Neural cell (in vitro differentiated cells): Measurements from ENCODE around the gene EFCAB7.

Experiments
- EP300 ChIP-seq: fragments of 450-650 bp; conservative IDR thresholded peaks from 2 replicates; pipeline ENCODE4 v1.6.1; 2014; ENCODE audit warnings: antibody characterized with exemption, mild to moderate bottlenecking, moderate library complexity; ENCODE audit not compliant: poor library complexity, severe bottlenecking
- EZH2 ChIP-seq: fragments of 200-600, 300-800 bp; shearing (Covaris generic), sonication (generic); IDR thresholded peaks from 2 replicates; pipeline ENCODE4 v1.6.1; 2014; ENCODE audit warnings: antibody characterized with exemption, low read length, borderline replicate concordance, mild to moderate bottlenecking; ENCODE audit not compliant: insufficient read depth, poor library complexity, severe bottlenecking
- REST ChIP-seq: IDR thresholded peaks from 2 replicates; pipeline ENCODE4 v1.6.1; 2012; ENCODE audit warnings: borderline replicate concordance
- TAF1 ChIP-seq: IDR thresholded peaks from 2 replicates; pipeline ENCODE4 v1.6.1; 2012; ENCODE audit warnings: low read depth
- TF ChIP-seq, protein P1 (sequence below): fragments of 450-650 bp; IDR thresholded peaks from 2 replicates; pipeline ENCODE4 v1.5.1; 2014; ENCODE audit warnings: antibody characterized with exemption, mild to moderate bottlenecking, moderate library complexity; ENCODE audit not compliant: poor library complexity, severe bottlenecking

DNA sequence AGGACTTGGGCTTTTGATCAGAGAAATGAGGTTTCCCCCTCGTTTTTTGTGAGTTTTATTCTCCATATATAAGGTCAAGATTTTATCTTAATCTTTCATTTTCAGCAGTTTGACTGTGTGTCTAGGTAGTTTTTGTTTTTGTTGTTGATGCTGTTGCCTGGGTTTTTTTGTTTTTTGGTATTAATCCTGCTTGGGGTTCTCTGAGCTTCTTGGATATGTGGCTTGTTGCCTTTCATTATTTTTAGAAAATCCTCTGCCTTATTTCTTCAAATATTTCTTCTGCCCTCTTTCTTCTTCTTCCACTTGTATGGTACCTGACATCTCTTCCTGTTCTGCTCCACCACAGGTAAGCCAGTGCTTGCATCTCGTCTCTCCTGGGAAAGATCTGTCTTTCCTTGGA is 25.0 kb downstream of the EFCAB7 start:
- TF ChIP-seq, protein P1, sequence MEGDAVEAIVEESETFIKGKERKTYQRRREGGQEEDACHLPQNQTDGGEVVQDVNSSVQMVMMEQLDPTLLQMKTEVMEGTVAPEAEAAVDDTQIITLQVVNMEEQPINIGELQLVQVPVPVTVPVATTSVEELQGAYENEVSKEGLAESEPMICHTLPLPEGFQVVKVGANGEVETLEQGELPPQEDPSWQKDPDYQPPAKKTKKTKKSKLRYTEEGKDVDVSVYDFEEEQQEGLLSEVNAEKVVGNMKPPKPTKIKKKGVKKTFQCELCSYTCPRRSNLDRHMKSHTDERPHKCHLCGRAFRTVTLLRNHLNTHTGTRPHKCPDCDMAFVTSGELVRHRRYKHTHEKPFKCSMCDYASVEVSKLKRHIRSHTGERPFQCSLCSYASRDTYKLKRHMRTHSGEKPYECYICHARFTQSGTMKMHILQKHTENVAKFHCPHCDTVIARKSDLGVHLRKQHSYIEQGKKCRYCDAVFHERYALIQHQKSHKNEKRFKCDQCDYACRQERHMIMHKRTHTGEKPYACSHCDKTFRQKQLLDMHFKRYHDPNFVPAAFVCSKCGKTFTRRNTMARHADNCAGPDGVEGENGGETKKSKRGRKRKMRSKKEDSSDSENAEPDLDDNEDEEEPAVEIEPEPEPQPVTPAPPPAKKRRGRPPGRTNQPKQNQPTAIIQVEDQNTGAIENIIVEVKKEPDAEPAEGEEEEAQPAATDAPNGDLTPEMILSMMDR = no peak
- TF ChIP-seq EZH2 (no peak), REST (no peak), TAF1 (no peak), EP300 (no peak)
